ENCODE data around the gene TRABD2A. TPM values are rescaled to one million over a fixed set of nuclear protein-coding genes. Genes with fewer than 3 reads are reported as not detected.
"Not testable (repeated sequence)": the region's sequence is repeated elsewhere in the genome, so short reads cannot be mapped to it uniquely, and the experiment has no call there.

The TRABD2A gene
- total RNA-seq (1 to 10 TPM in 1 of 4 donors, under 1 TPM in 3; 0.29 to 1.3 (median 0.71) TPM), polyA plus RNA-seq (0.50 TPM)
- long read RNA-seq, donor 1 = 0 reads
- long read RNA-seq, donor 2 = 0 reads
- long read RNA-seq, donor 3, partial matches to known transcripts = 0 of 3 reads
- long read RNA-seq, donor 3, other reads (novel, unspliced or antisense) = 1 of 3 reads
- long read RNA-seq, donor 4 = 0 reads

GRCh38 chr2:84880645-84881521 is at the start of gene TRABD2A:
Gene TRABD2A (minus strand): TSS chr2:84881084. CDS start chr2:84881039, 45 bp downstream.
- DNase-seq = peak in 1 of 3 donors; percentile 68
- Histone ChIP-seq H3K27ac (ENCODE audit: low read length) (no peak within 1 kb of the TSS), H3K4me1 (ENCODE audit: control insufficient read depth, insufficient read depth, low read length) (peaks cover 5% of the 10 kb centered on the region), H3K27me3 (ENCODE audit: control insufficient read depth, insufficient read depth) (no peaks in the 10 kb centered on the region), H3K4me3 (ENCODE audit: low read length) (peak within 1 kb of the TSS; percentile 54), H3K9me3 (ENCODE audit: control insufficient read depth, low read length) (no peaks in the 10 kb centered on the region)
- peak; percentile 42 to 71 for ATAC-seq
- under 1% methylated on average over 77 of the region's 77 CpGs for WGBS
- intact Hi-C loops (cut with DNase I) = loop anchor here (5.0 to 10.0 kb wide), 2 partner anchors 384 to 386 kb away; no protein-coding TSS in a partner anchor

GRCh38 chr2:84927275-84927627 is 46.4 kb upstream of the TRABD2A start:
- intact Hi-C loops (cut with DNase I) = no loop called here

GRCh38 chr2:84925724-84926376 is 45.0 kb upstream of the TRABD2A start:
- Histone ChIP-seq H3K9me3 (ENCODE audit: control insufficient read depth, low read length) (no peaks in the 10 kb centered on the region), H3K4me3 (ENCODE audit: low read length) (no peak overlapping the region), H3K27ac (ENCODE audit: low read length) (no peak overlapping the region), H3K27me3 (ENCODE audit: control insufficient read depth, insufficient read depth) (no peaks in the 10 kb centered on the region), H3K4me1 (ENCODE audit: control insufficient read depth, insufficient read depth, low read length) (no peaks in the 10 kb centered on the region)
- ATAC-seq (peak; percentile 80 to 86), DNase-seq (peak; percentile 93 to 98 (median 97))
- intact Hi-C loops (cut with DNase I) = no loop called here
- WGBS = 5% methylated on average over 34 of the region's 34 CpGs

More at GRCh38 chr2:84927275-84927627, 46.4 kb upstream of the TRABD2A start:
- Histone ChIP-seq H3K27ac (ENCODE audit: low read length) (no peak overlapping the region), H3K4me3 (ENCODE audit: low read length) (no peak overlapping the region), H3K9me3 (ENCODE audit: control insufficient read depth, low read length) (no peaks in the 10 kb centered on the region), H3K4me1 (ENCODE audit: control insufficient read depth, insufficient read depth, low read length) (no peaks in the 10 kb centered on the region), H3K27me3 (ENCODE audit: control insufficient read depth, insufficient read depth) (no peaks in the 10 kb centered on the region)
- ATAC-seq (no peak), DNase-seq (no peak)
- WGBS = 41% methylated on average over 3 of the region's 3 CpGs

- intact Hi-C loops (cut with DNase I) = no loop called here
- 98% methylated on average over 2 of the region's 2 CpGs for WGBS
- peaks cover 2% of the 10 kb centered on the region for H3K4me1 ChIP-seq (ENCODE audit: control insufficient read depth, insufficient read depth, low read length)
- no peaks in the 10 kb centered on the region for H3K9me3 ChIP-seq (ENCODE audit: control insufficient read depth, low read length)
- DNase-seq (peak in 1 of 3 donors; percentile 51), ATAC-seq (peak in 1 of 2 donors; percentile 2)
- H3K27me3 ChIP-seq (ENCODE audit: control insufficient read depth, insufficient read depth) = no peaks in the 10 kb centered on the region
- H3K27ac ChIP-seq (ENCODE audit: low read length) = no peak overlapping the region
- H3K4me3 ChIP-seq (ENCODE audit: low read length) = no peak overlapping the region
Observed at GRCh38 chr2:84925336-84925723, 44.4 kb upstream of the TRABD2A start.

- Histone ChIP-seq H3K4me1 (ENCODE audit: control insufficient read depth, insufficient read depth, low read length) (peaks cover 5% of the 10 kb centered on the region), H3K27ac (ENCODE audit: low read length) (peak overlapping the region; percentile 70), H3K27me3 (ENCODE audit: control insufficient read depth, insufficient read depth) (no peaks in the 10 kb centered on the region), H3K4me3 (ENCODE audit: low read length) (no peak overlapping the region), H3K9me3 (ENCODE audit: control insufficient read depth, low read length) (no peaks in the 10 kb centered on the region)
- DNase-seq (peak; percentile 55 to 71 (median 64)), ATAC-seq (peak; percentile 62 to 82)
- WGBS = 59% methylated on average over 9 of the region's 9 CpGs
- intact Hi-C loops (cut with DNase I) = no loop called here
Observed at GRCh38 chr2:84924173-84925106, 43.6 kb upstream of the TRABD2A start.

GRCh38 chr2:84923009-84923408 is 42.1 kb upstream of the TRABD2A start:
- no peak overlapping the region for H3K4me3 ChIP-seq (ENCODE audit: low read length)
- no peaks in the 10 kb centered on the region for H3K9me3 ChIP-seq (ENCODE audit: control insufficient read depth, low read length)
- DNase-seq (no peak), ATAC-seq (no peak)
- H3K27me3 ChIP-seq (ENCODE audit: control insufficient read depth, insufficient read depth) = no peaks in the 10 kb centered on the region
- H3K27ac ChIP-seq (ENCODE audit: low read length) = no peak overlapping the region
- H3K4me1 ChIP-seq (ENCODE audit: control insufficient read depth, insufficient read depth, low read length) = peaks cover 5% of the 10 kb centered on the region
- intact Hi-C loops (cut with DNase I) = no loop called here

GRCh38 chr2:84919885-84920580 is 39.1 kb upstream of the TRABD2A start:
- peak; percentile 89 to 92 for ATAC-seq
- peak overlapping the region; percentile 13 for H3K4me3 ChIP-seq (ENCODE audit: low read length)
- H3K27me3 ChIP-seq (ENCODE audit: control insufficient read depth, insufficient read depth) = no peaks in the 10 kb centered on the region
- H3K27ac ChIP-seq (ENCODE audit: low read length) = peak overlapping the region; percentile 99
- 27% methylated on average over 7 of the region's 7 CpGs for WGBS
- intact Hi-C loops (cut with DNase I) = no loop called here
- peak in 1 of 3 donors; percentile 58 for DNase-seq
- H3K4me1 ChIP-seq (ENCODE audit: control insufficient read depth, insufficient read depth, low read length) = peaks cover 5% of the 10 kb centered on the region
- no peaks in the 10 kb centered on the region for H3K9me3 ChIP-seq (ENCODE audit: control insufficient read depth, low read length)

- Histone ChIP-seq H3K4me3 (ENCODE audit: low read length) (no peak overlapping the region), H3K9me3 (ENCODE audit: control insufficient read depth, low read length) (no peaks in the 10 kb centered on the region), H3K27me3 (ENCODE audit: control insufficient read depth, insufficient read depth) (no peaks in the 10 kb centered on the region), H3K27ac (ENCODE audit: low read length) (peak overlapping the region; percentile 58), H3K4me1 (ENCODE audit: control insufficient read depth, insufficient read depth, low read length) (peaks cover 5% of the 10 kb centered on the region)
- ATAC-seq (no peak), DNase-seq (no peak)
- 92% methylated on average over 2 of the region's 2 CpGs for WGBS
- intact Hi-C loops (cut with DNase I) = no loop called here
Observed at GRCh38 chr2:84918430-84918829, 37.5 kb upstream of the TRABD2A start.

- H3K4me3 ChIP-seq (ENCODE audit: low read length); H3K27me3 ChIP-seq (ENCODE audit: control insufficient read depth, insufficient read depth); H3K9me3 ChIP-seq (ENCODE audit: control insufficient read depth, low read length); H3K27ac ChIP-seq (ENCODE audit: low read length); H3K4me1 ChIP-seq (ENCODE audit: control insufficient read depth, insufficient read depth, low read length); intact Hi-C loops (cut with DNase I); ATAC-seq; DNase-seq: not testable (repeated sequence)
- 76% methylated on average over 5 of the region's 5 CpGs for WGBS
Observed at GRCh38 chr2:84917821-84918220, 36.9 kb upstream of the TRABD2A start.

- H3K27ac ChIP-seq (ENCODE audit: low read length); intact Hi-C loops (cut with DNase I); H3K27me3 ChIP-seq (ENCODE audit: control insufficient read depth, insufficient read depth); H3K4me1 ChIP-seq (ENCODE audit: control insufficient read depth, insufficient read depth, low read length); H3K9me3 ChIP-seq (ENCODE audit: control insufficient read depth, low read length); ATAC-seq; DNase-seq; H3K4me3 ChIP-seq (ENCODE audit: low read length): not testable (repeated sequence)
- 99% methylated on average over 24 of the region's 24 CpGs for WGBS
Observed at GRCh38 chr2:84915675-84916074, 34.8 kb upstream of the TRABD2A start.
